ENCODE results near the gene OR51I1. TPM values are rescaled to one million over a fixed set of nuclear protein-coding genes. Genes with fewer than 3 reads are reported as not detected.

Gene OR51I1
- total RNA-seq, 1 donor from 2014 or later: 0.20 TPM

Other genes with a start within 250 kb of the OR51I1 start
- gene OR51V1, start 240.8 kb downstream of the OR51I1 start, total RNA-seq: not detected in 2 replicates
- gene HBB, start 214.4 kb downstream of the OR51I1 start, total RNA-seq: not detected in 2 replicates
- not detected in 2 replicates for gene HBD, start 207.0 kb downstream of the OR51I1 start, total RNA-seq
- not detected in 2 replicates for gene HBG1, start 191.7 kb downstream of the OR51I1 start, total RNA-seq
- not detected in 2 replicates for gene HBG2, start 186.7 kb downstream of the OR51I1 start, total RNA-seq
- gene HBE1, start 171.6 kb downstream of the OR51I1 start, total RNA-seq: not detected in 2 replicates
- not detected in 2 replicates for gene OR51B4, start 139.6 kb downstream of the OR51I1 start, total RNA-seq
- gene OR51B2, start 117.2 kb downstream of the OR51I1 start, total RNA-seq: not detected in 2 replicates
- 0.15 TPM in 1 of 2 replicates, not detected in the other for gene OR51B5, start 98.0 kb downstream of the OR51I1 start, total RNA-seq
- gene OR51B6, start 90.0 kb downstream of the OR51I1 start, total RNA-seq: not detected in 2 replicates
- gene OR51M1, start 57.7 kb downstream of the OR51I1 start, total RNA-seq: not detected in 2 replicates
- gene OR51Q1, start 19.4 kb downstream of the OR51I1 start, total RNA-seq: not detected in 2 replicates
- not detected in 2 replicates for gene OR51I2, start 7.8 kb upstream of the OR51I1 start, total RNA-seq
- gene OR52D1, start 47.2 kb upstream of the OR51I1 start, total RNA-seq: 0.10 TPM in 1 of 2 replicates, not detected in the other
- gene UBQLN3, start 68.4 kb upstream of the OR51I1 start, total RNA-seq: 0.05 TPM in 1 of 2 replicates, not detected in the other
- 0.30 TPM in 1 of 2 replicates, not detected in the other for gene UBQLNL, start 75.2 kb upstream of the OR51I1 start, total RNA-seq
- gene OR52H1, start 107.0 kb upstream of the OR51I1 start, total RNA-seq: 0.10 TPM in 1 of 2 replicates, not detected in the other
- not detected in 2 replicates for gene OR52B6, start 139.4 kb upstream of the OR51I1 start, total RNA-seq
- gene TRIM6, start 155.1 kb upstream of the OR51I1 start, total RNA-seq: 10.4 and 19.5 TPM in 2 replicates
- 10.7 and 15.3 TPM in 2 replicates for gene TRIM34, start 183.5 kb upstream of the OR51I1 start, total RNA-seq
- gene TRIM5, start 243.6 kb upstream of the OR51I1 start, total RNA-seq: 37.2 and 44.3 TPM in 2 replicates
- gene TRIM22, start 248.3 kb upstream of the OR51I1 start, total RNA-seq: 148 and 284 TPM in 2 replicates